ENCODE measurements around the gene KLHL6. TPM values are rescaled to one million over a fixed set of nuclear protein-coding genes. Genes with fewer than 3 reads are reported as not detected.

Gene KLHL6
- total and polyA plus RNA-seq, 2 of the 8 experiments (the other 6 are each of a cell fraction or from before 2014, with no cell fraction given), result 0.05 TPM; not detected in 1

DNA sequence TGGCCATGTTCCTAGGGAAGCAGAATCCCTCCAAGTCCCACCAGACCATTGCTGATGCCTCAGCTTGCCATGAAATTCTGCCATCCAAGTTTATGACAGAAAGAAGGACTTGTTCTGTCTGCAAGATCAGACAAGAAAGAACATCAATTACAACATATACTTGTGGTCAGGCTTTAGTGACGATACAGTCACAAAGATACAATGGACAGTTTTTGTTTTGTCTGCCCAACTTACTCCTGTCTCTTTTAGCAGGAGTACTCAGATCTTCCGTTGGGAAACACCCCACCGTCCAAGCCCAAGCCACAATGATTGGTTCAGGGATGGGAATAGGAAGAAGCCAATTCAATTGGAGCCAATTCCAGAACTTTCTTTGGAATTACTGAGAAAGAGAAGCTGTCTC lies 15.7 kb downstream of the KLHL6 start:
- FAIRE-seq (no peak), DNase-seq (ENCODE audit: low read depth in 1 of 2, low spot score in 2 of 2) (no peak)
- Histone ChIP-seq H4K8ac (ENCODE audit: extremely low read depth, insufficient read depth, low read length) (no peak overlapping the region), H3K79me2 (ENCODE audit: control insufficient read depth in 1 of 2, insufficient read depth in 2 of 2, low read length in 2 of 2) (no peaks in the 10 kb centered on the region), H3K4me2 (ENCODE audit: insufficient read depth in 1 of 2, low read depth in 2 of 2, low read length in 2 of 2) (no peak overlapping the region), H2AK5ac (ENCODE audit: low read depth, low read length) (no peak overlapping the region), H3K27me3 (replicated peaks in 1 of 4; ENCODE audit: control insufficient read depth in 3 of 4, extremely low read depth in 1 of 4, insufficient read depth in 3 of 4, low read length in 3 of 4) (no peaks in the 10 kb centered on the region), H3K36me3 (ENCODE audit: control insufficient read depth in 2 of 4, insufficient read depth in 4 of 4, low read length in 3 of 4) (no peaks in the 10 kb centered on the region), H3K27ac (ENCODE audit: low read depth, low read length) (no peak overlapping the region), H2BK120ac (replicated peaks; ENCODE audit: low read depth, low read length) (no peak overlapping the region), H3K18ac (ENCODE audit: extremely low read depth, low read length) (no peak overlapping the region), H3K14ac (ENCODE audit: insufficient read length) (no peak overlapping the region), H3K9ac (replicated peaks in 1 of 4; ENCODE audit: extremely low read depth in 1 of 4, low read depth in 3 of 4, low read length in 3 of 4) (no peak overlapping the region), H4K91ac (replicated peaks; ENCODE audit: insufficient read length, low read length) (no peak overlapping the region), H3K79me1 (ENCODE audit: low read depth, low read length) (no peaks in the 10 kb centered on the region), H3K23ac (ENCODE audit: insufficient read length) (no peak overlapping the region), H3K9me3 (ENCODE audit: insufficient read depth in 2 of 2, low read depth in 1 of 2, low read length in 1 of 2) (no peaks in the 10 kb centered on the region), H3K56ac (replicated peaks; ENCODE audit: insufficient read length, low read depth, low read length) (no peak overlapping the region), H2BK15ac (ENCODE audit: low read length) (no peak overlapping the region), H3K4ac (replicated peaks; ENCODE audit: insufficient read length, low read depth, low read length) (no peak overlapping the region), H2BK5ac (ENCODE audit: low read depth, low read length) (no peak overlapping the region), H4K5ac (ENCODE audit: insufficient read length, low read depth, low read length) (no peak overlapping the region), H2BK12ac (ENCODE audit: low read depth, low read length) (no peak overlapping the region), H3K4me1 (replicated peaks in 1 of 4; ENCODE audit: control insufficient read depth in 3 of 4, insufficient read depth in 4 of 4, low read length in 3 of 4) (peaks cover 0 to 4% (median 1%) of the 10 kb centered on the region in 4 experiments; a peak in 2 of 7 replicates), H4K20me1 (replicated peaks in 1 of 2; ENCODE audit: control insufficient read depth in 1 of 2, insufficient read depth in 2 of 2, low read length in 2 of 2) (no peaks in the 10 kb centered on the region), H3K4me3 (ENCODE audit: extremely low read depth in 1 of 4, insufficient read depth in 2 of 4, low read depth in 3 of 4, low read length in 4 of 4) (no peak overlapping the region), H2AFZ (ENCODE audit: low read length) (no peak overlapping the region), H3K23me2 (ENCODE audit: low read depth, low read length) (no peaks in the 10 kb centered on the region; the same call in 1 of the 2 replicates), H2BK20ac (ENCODE audit: low read length) (no peak overlapping the region)
- 87% methylated on average over 3 of the region's 3 CpGs; no CpG with 5 or more reads in 1 of the 2 experiments for WGBS, 2 experiments (ENCODE audit: extremely low coverage in 1 of 2, insufficient coverage in 1 of 2, insufficient read length in 1 of 2, insufficient replicate concordance in 2 of 2, low coverage in 1 of 2, low lambda C conversion rate in 2 of 2, missing lambda C conversion rate in 1 of 2)
- ChIA-PET CTCF (ENCODE audit: partially characterized antibody) (interaction anchor here (1.3 to 2.4 kb wide), 3 partner anchors 11 to 25 kb away, joined by 3 to 6 read pairs (median 4); no protein-coding TSS in a partner anchor), POLR2A (ENCODE audit: partially characterized antibody) (interaction anchor here (1.3 kb wide), 1 partner anchor 96 kb away, joined by 3 read pairs; the partner anchor contains the start of gene KLHL24)
- TF ChIP-seq ASH2L (IDR thresholded peaks at IDR 0.05; ENCODE audit: low read length), result no peak
- TF ChIP-seq RBBP5 (IDR thresholded peaks at IDR 0.05; ENCODE audit: borderline replicate concordance, low read depth, low read length), result no peak
- no peak for TF ChIP-seq CBX5 (IDR thresholded peaks at IDR 0.05; ENCODE audit: low read depth, low read length)
- TF ChIP-seq SIX5 (IDR thresholded peaks at IDR 0.05; ENCODE audit: low read depth, low read length), result no peak
- no peak for TF ChIP-seq TCF12 (IDR thresholded peaks at IDR 0.05; ENCODE audit: low read depth, low read length)
- no peak for TF ChIP-seq NRF1 (IDR thresholded peaks at IDR 0.05; ENCODE audit: low read depth, low read length)
- no peak for TF ChIP-seq CTBP2 (IDR thresholded peaks at IDR 0.05; ENCODE audit: borderline replicate concordance, insufficient read depth, insufficient read length, low read length)
- no peak for TF ChIP-seq POLR2AphosphoS5 (IDR thresholded peaks at IDR 0.05; ENCODE audit: low read depth, low read length)
- TF ChIP-seq HDAC2 (IDR thresholded peaks at IDR 0.05; ENCODE audit: borderline replicate concordance in 1 of 2, low read depth in 2 of 2, low read length in 2 of 2), result no peak
- TF ChIP-seq EZH2 (IDR thresholded peaks at IDR 0.05; ENCODE audit: low read depth, low read length, severe bottlenecking), result no peak
- TF ChIP-seq BACH1 (IDR thresholded peaks at IDR 0.05; ENCODE audit: low read length), result no peak
- no peak for TF ChIP-seq EGR1 (IDR thresholded peaks at IDR 0.05; ENCODE audit: borderline replicate concordance, low read depth, low read length)
- no peak for TF ChIP-seq CHD2 (IDR thresholded peaks at IDR 0.05; ENCODE audit: low read length)
- no peak for TF ChIP-seq GTF2F1 (IDR thresholded peaks at IDR 0.05; ENCODE audit: borderline replicate concordance, low read depth, low read length)
- TF ChIP-seq TBP (IDR thresholded peaks at IDR 0.05; ENCODE audit: low read depth, low read length), result no peak
- TF ChIP-seq POLR2A (IDR thresholded peaks at IDR 0.05; ENCODE audit: control extremely low read depth in 1 of 2, low read depth in 2 of 2, low read length in 2 of 2), result no peak
